DMS79 (cell line): ENCODE results near the gene SEMA3G.

ENCODE experiments used
- DNase-seq: peaks from one replicate; lab custom pipeline; 2025; lab: John Stamatoyannopoulos, UW

Gene SEMA3G

DNA sequence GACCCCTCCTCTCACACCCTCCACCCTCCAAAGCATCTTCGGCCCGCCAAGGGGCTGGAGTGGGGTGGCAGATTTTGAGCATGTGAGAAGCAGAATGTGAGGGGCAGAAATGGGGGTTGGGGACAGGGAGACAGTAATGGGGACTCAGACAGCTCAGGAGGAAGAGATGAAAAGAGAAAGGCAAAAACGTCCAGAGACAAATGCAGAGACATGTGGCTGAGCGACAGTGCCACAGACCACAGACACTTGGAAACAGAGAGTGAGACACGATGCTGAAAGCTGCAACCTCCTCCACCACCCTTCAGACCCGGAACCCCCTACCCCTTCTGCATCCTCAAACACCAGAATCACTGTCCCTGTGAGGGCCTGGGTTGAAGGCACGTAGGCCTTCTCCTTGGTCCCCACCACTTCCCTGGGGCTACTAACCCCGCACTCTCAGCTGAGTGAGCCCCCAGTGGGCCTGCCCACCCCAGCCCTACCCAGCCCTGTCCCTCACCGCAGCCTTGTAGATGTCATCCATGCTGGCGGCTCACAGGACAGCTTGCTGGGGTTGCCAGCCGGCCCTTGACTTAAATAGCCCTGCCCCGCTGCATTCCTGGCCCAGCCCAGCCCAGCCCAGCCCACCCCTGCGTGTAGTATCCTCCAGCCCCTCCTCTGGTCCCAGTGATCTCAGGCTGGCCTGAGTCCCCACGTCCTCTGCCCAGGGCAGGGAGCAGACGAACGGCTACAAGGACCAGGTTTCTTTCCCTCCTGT, 8.8 kb upstream of the SEMA3G start, which contains the start of gene TNNC1:
TSS of gene TNNC1 (minus strand) at position 546 of the 754 bp plus-strand sequence. CDS start at position 520, 26 bp downstream.
- no peak for DNase-seq

DNA sequence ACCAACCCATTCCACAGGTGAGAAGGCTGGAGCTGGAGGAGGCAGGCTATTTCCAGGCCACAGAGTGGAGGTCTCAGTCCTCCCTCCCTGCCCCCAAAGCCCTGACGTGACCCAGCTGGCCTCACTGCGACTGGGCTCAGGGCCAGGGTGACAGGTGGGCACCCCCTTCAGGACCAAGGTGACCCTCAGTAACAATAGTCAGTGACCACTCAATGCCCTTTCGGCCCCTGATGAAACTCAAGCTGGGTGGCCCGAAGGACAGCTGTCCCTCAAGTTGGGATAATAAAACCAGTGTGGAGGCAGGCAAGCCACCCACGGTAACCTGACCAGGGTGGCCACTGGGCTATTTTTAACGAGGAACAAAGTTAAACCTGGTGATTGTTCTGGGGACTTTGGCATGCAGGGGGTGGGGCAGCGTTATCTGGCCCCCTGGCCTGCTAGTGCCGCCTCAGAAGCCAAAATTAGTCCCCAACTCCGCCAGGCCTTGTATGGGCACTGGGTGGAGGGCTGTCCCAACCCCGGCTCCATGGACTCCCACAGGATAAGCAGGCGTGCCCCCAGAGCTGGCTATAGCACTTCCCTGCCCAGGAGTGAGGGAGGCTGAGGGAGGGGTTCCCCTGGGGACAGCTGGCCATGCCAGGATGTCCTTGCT, 7.8 kb upstream of the SEMA3G start:
- DNase-seq, result no peak

DNA sequence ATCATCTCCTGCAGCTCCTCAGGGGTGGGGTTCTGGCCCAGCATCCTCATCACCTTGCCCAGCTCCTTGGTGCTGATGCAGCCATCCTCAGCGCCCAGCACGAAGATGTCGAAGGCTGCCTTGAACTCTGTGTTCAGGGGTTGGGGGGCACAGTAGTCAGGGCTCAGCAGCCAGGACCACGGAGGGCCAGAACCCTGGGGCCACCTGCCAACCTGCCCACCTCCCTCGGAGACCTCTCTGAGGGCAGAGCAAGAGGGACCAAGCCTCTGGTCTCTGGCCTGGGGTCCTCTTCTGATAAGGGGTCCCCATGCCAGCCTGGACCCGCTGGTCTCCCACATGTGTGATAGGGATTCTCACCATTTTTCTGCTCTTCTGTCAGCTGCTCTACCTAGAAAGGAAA, 7.2 kb upstream of the SEMA3G start:
- DNase-seq, result no peak

DNA sequence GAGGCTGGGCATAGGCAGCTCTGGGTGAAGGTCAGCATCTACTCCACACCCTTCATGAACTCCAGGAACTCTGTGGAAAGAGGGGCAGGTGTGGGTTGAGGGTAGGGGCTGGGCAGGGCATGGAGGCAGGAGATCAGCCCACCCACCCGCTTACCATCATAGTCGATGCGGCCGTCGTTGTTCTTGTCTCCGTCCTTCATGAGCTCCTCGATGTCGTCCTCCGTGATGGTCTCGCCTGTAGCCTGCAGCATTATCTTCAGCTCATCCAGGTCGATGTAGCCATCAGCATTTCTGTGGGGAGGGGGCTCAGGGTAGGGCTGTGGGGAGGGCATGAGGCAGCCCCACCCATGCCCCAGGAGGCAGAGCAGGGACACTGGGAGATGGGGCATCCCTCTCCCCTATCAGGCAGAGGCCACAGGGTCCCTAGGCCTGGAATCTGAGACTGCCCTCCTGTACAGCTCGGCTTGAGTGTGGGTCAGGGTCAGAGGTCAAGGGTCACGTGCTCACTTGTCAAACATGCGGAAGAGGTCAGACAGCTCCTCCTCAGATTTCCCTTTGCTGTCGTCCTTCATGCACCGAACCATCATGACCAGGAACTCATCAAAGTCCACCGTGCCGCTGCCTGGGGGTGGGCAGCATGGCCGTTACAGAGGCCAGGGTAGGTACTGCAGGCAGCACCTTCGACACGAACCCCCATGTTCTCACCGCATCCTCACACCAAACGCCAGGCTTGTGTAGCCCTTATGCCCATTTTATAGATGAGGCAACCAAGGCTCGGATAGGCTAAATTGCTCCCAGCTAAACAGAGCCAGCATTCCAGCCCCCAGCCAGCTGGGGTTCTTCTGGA, 6.6 kb upstream of the SEMA3G start:
- DNase-seq, result no peak

DNA sequence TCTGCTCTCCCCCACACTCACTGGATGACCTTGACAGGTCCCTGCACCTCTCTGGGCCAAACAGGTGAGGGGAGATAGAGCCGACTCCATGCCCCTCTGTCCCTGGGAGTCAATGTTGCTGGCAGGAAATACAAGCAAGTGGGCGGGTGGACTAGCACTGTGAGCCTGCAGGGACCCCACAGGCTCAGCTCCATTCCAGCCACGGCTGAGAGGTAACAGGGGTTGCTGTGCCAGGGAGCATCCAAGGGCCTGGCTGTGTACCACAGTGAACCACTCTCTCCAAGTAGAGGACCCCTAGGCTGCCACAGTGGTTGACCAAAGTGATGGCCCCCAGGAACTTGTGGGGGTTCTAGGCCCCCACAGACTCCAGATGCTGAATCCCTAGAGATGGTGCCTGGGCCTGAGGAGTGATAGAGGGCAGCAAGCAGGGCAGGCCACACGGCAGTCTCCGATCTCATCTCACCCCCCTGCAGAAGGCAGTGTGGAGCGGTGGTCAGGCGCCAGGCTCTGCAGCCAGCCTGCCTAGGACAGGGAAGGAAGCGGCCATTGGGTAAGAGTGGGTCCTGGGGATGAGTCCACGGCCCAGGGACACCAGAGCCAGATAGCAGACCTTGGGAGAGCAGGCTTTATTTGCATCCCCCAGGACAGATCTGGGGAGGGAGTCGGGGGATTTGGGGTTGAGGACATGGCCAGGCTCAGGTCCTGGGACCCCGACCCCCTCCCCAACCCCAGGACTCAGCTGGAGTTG, 5.8 kb upstream of the SEMA3G start:
- DNase-seq, result no peak

DNA sequence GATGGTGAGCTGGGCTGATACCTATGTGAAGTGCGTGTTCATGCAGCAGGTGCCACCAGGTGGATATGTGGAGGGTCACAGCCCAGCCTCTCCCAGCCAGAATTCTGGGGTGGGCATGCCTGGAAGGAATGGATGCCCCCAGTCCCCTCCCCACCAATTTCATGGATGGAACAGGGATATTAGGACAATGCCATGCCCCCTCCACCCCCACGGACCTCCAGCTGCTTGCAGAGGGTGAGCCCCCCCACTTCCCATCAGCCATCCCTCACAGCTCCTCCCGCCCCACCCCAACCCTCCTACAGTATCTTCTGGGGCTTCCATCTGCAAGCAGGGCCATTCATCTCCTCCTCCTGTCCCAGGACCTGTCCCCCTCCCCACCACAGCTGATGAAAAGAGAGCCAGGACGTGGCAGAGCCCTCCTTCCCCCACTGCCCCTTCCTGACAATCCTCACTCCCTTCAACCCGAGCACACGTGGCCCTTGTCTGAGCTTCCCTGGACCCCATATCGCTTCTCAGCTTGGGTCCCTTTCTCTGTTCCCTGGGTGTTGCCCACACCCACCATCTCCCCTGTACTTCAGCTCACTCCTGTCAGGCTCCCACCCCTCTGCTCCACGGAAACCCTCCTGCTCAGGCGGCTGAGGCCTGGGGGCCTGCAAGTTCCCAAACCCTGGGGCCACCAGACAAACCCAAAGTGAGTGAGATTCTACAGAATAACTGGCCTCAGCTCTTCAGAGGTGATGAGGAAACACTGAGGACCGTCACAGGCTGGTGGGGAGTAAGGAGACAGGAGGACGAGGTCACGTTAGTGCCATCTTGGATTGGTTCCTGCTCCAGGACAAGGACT, 2.8 kb upstream of the SEMA3G start:
- no peak for DNase-seq

DNA sequence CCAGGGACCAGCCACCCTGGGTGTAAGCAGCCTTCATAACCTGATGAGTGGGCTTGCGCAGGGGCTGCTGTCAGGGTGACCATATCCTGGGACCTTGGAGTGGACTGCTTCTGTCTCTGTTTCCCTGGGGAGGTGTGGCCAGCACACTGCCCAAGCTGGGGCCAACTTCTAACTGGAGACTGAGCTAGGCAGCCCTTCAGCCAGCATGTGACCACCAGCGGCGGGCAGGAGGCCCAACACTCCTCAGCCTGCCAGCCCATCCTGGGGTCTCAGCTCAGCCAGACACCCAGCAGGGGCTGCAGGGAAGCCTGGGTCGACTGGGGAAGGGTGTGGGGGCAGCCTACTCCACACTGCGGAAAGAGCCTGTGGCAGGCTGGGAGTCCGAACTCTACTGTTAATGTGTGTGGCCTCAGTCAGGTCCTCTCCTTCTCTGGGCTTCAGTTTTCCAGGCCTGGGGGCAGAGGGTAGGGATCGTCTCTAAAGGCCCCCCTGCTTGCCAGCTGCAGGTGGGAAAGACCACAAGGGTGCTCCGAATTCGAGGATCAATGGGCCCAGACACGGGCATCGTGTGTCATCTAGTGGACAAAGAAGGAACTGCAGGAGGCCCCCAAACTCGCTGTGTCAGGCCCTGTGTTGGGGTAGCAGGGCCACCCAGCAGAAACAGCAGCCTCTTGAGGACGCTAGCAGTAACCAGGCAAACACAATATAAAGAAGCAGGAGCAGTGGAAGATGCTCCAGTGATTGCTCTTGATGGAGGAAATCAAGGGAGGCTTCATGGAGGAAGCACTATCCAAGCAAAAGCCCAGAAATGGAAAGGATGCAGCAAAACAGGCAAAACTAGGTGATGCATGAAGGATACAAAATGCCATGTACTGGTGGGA, 2.0 kb upstream of the SEMA3G start:
- DNase-seq, result peak; percentile 5

DNA sequence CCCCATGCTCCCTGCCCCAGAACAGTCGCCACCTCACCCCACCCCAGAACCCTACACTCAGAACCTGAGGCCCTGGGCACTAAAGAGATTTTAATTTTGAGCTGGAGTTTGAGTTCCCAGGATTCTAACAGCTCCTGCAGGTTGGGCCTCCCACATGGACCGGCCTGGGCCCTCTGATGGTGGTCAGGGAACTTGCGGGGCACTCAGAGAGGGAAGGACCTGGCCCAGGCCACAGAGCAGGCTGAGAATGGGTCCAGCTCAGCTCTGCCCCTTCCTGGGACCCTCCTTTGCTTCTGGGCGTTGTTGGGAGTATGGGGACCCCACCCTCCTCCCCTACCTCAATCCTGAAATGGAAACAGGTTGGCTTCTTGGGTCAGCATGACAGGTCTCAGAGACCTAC, 1.1 kb upstream of the SEMA3G start:
- DNase-seq, result no peak

DNA sequence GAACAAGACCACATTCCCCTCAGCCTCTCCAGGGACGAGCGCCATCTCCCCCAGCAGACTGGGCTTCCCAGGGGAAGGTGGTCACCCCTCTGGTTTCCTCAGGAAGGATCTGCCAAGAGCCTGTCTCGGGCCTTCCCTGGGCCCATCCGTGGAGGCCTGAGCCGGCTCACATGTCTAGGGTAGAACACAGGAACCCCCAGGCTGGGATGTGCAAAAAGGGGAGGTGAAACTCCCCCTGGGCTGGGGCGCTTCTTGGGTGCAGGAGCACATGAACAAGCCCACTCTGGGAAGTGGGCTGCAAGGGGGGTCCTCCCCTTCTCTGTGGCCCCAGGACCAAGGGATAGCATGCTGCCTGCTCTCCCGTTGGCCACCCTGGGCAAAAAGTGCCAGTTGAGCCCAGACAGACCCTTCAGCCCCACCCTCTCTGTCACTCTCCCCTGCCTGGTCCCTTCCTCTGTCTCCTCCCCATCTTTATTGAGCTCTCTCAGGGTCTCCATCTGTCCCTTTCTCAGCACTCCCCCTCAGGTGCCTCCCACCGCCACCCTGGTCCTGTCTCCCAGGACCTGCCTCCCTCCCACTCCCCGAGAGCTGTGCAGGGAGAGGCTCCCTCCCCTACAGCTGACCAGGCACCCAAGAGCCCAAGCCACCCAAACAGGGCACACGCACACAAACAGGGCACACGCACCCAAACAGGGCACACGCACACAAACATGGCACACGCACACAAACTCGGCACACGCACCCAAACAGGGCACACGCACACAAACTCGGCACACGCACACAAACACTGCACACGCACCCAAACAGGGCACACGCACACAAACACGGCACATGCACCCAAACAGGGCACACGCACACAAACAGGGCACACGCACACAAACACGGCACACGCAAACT, 864 bp downstream of the SEMA3G start:
- DNase-seq, result no peak

DNA sequence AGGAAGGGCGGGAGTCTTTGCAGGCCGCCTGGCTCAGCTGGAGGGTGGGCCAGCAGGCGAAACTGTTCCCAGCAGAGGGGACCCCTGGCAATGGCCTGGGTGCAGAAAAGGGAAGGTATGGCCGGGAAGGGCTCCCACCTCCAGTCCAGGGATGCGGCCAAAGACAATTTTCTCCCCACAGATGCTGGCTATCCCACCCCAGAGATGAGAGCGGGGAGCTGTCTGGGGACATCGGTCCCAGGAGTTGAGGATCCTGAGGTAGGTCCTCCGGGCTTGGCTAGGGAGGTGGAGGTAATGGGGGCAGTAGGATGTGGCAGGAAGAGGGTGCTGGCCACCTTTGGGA, 1.7 kb downstream of the SEMA3G start:
- DNase-seq, result no peak

DNA sequence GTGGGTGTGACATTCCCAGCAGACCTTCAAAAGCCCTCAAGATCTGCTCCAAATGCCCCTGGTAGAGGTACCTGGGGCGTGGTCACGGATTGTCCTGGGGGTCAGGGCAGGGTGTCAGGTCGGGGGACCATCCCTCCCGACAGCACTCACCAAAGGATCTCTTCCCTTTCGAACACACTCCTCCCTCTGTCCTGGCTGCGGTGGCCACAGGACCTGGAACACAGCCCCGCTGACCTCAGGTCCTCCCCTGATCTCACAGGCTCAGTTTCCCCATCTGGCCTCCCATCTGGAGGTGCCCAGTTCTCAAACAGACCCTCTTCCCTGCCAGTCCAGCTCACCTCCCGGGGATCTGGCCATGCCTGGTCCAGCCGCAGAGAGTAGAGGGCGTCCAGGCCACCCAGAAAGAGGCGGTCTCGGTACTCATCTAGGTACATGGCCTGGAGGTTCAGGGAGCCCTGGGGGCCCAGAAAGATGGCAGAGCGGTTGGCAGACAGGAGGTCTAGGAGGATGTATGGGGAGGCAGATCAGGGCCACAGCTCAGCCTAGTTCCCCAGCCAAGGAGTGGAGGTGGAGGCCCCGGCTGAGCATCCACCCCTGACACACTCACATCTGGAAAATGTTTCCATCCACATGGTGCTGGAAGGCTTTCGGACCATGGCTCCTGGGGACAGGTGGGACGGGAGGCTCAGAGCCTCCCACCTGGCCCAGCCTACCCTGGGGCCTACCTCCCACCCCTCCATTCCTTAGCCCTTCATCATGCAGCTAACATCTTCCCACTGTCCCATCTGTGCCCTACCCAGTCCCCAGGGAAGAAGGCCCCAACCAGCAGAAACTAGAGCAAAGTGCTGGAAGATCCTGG, 2.3 kb downstream of the SEMA3G start:
- DNase-seq, result no peak

DNA sequence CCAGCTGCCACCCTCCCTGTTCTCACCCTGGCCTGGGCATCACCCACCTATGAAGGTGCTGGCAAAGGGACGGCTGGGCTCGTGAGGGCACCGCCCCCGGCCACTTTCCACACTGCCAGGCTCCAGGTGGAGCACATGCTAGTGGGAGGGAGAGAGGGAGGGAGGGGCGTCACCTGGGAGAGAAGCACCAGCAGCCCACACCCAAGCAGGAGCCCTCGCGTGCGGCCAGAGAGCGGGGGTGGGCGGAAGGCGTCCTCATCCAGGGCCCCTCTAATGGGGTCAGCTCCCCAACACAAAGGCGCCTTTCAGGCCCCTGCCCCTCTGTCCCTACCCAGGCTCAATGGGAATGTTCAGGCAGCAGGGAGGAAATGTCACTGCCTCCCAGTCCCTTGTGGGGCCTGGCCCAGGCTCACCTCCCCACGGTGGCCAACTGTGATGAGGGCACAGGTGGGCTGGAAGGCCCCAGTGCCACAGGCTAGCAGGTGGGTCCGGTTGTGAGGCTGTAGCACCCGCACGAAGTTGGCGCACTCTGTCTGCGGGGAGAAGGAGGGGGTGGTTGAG, 3.1 kb downstream of the SEMA3G start:
- no peak for DNase-seq

DNA sequence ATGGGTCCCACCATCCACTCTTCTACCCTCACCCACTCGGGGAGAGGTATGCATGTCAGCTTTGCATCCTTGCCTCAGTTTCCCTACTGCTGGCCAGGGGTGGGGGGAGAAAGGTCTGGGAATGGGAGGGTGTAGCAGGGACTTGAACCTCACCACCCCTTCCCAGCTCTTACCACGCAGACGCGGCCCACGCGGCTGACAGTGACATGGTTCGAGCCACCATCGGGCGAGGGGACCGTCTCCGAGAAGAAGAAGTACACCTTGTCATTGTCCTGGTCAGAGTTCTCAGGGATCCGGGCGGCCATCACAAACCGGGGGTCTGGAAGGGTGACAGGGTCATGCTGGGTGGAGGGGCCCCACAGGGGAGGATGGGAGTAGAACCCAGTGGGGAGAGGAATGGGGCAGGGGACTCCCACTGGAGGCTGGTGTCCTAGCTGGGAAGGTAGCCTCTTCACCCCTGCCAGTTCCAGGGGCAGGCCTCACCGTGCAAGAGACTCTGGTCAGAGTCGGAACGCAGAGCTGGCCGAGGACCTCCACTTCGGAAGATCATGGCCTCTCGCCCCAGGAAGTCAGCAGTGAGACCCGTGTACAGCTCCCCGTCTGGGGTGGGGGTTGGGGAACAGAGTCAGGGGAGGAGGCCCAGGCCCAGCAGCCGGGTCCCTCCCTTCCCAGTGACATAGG, 3.7 kb downstream of the SEMA3G start:
- no peak for DNase-seq

DNA sequence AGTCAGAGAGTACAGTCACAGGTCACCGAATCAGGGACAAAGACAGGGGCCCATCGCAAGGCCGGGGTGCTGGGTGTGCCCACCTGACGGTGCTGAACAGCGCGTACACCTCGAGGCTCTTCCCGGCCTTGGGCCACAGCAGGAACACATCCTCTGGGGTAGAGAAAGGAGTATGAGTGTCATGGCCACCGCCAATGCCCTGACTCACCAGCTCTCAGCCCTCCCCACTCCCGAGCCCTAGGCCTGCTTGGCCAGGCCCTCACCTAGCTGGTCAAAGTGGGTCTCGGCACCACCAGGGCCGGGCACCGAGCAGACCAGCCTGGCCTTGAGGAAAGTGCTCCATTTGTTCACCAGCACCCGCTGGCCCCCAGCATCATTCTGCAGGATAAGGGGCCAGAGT, 4.2 kb downstream of the SEMA3G start:
- DNase-seq, result no peak

DNA sequence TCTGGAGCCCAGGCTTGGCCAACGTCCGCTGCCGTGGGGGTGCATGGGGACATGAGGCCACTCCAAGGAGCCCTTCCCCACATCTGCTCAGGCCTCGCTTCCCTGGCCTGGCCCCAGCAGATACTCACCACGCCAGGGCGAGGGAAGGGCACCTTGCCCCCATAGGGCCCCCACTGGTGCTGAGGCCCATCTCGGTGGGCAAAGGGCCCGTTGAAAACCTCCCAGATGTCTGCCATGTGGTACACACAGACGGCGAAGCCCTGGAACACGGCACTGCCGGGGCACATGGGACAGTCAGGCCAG, 4.7 kb downstream of the SEMA3G start:
- DNase-seq, result no peak

DNA sequence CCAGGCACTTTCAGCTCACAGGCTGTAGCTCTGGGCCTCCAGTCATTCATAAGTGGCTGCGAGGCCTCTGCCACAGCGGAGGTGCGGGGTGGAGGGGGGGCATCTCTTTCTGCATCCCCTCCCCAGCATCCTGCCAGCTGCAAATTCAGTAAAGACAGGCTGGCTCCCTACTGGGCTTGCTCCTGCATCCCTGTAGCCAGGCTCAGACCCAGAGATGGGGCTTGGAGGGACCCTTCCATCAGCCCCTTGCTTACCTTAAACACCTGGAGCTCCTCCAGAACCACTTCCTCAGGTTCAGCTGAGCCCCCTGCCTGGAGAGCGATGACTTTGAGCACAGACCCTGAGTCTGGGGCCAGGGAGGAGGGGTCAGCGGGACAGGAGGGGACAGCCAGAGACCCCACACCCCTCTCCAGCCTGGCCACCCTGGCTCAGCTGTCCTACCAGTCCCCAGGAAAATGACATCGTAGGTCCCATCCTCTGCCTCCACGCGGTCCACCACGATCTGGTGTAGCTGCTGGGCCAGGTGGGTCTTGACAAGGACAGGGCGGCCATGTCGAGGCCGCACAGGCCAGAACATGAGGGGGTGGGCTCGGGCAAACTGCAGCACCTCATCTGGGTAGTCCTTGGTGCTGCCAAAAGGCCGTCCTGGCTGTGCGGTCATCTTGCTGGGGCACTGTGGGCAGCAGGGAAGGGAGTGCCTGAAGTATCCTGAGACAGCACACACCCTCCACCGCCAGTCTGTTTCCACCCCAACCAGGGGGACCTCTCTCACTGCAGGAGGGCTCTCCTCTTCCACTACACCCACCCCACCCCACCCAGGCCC, 5.3 kb downstream of the SEMA3G start:
- no peak for DNase-seq
